ENCODE data around the gene PSEN1. TPM values are rescaled to one million over a fixed set of nuclear protein-coding genes. Genes with fewer than 3 reads are reported as not detected.

PSEN1 gene
- total RNA-seq, 1 experiment from 2014 or later = 26.9 TPM

DNA sequence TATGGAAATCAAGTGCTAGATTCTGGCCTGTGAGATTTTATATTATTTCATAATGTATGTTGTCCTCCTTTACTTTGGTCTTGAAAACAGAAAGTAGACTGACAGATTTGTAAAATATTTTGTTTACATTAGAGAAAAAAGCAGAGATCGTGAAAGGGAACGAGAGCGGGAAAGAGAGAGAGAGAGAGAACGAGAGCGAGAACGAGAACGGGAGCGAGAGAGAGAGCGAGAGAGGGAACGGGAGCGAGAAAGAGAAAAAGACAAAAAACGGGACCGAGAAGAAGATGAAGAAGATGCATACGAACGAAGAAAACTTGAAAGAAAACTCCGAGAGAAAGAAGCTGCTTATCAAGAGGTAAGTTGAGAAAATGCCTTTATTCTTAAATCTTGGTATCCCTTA, 30.6 kb upstream of the PSEN1 start:
- intact Hi-C loops (cut with micrococcal nuclease) = no loop called here
- ChIA-PET RAD21 (ENCODE audit: low non-redundant PET in 1 of 2, low total read pairs in 2 of 2, uncharacterized antibody in 2 of 2, unreplicated experiment in 2 of 2) (interaction anchor here in 1 of 2 experiments (0.6 kb wide), 1 partner anchor 38 kb away, joined by 5 read pairs; no protein-coding TSS in a partner anchor), CTCF (no interaction called here), POLR2A (no interaction called here)
- Histone ChIP-seq H3K27ac (ENCODE audit: low read depth, low read length) (no peak overlapping the region), H3K27me3 (ENCODE audit: insufficient read depth, low read length) (no peaks in the 10 kb centered on the region), H3K9me2 (ENCODE audit: insufficient read depth) (no peaks in the 10 kb centered on the region), H4K20me1 (ENCODE audit: insufficient read depth) (peaks cover 3% of the 10 kb centered on the region), H3K4me2 (ENCODE audit: low read length) (no peak overlapping the region), H3K4me3 (replicated peaks in 1 of 2; ENCODE audit: low read depth in 1 of 2, low read length in 2 of 2) (no peak overlapping the region), H3K9me3 (ENCODE audit: control insufficient read depth in 1 of 2, insufficient read depth in 1 of 2, low read depth in 1 of 2, low read length in 2 of 2) (no peaks in the 10 kb centered on the region), H3K36me3 (ENCODE audit: control insufficient read depth in 1 of 2, insufficient read depth in 2 of 2, low read length in 2 of 2) (peaks cover 72 to 84% of the 10 kb centered on the region in 2 experiments), H2AFZ (ENCODE audit: low read depth, low read length, poor library complexity, severe bottlenecking) (no peak overlapping the region), H3K79me2 (ENCODE audit: insufficient read depth, low read length) (peaks cover 73% of the 10 kb centered on the region), H3K4me1 (ENCODE audit: control insufficient read depth in 1 of 2, insufficient read depth in 2 of 2, low read length in 2 of 2) (no peaks in the 10 kb centered on the region), H3K9ac (ENCODE audit: low read length) (no peak overlapping the region)
- TF ChIP-seq SP1 (IDR thresholded peaks at IDR 0.05; ENCODE audit: low read depth) (no peak), YY1 (IDR thresholded peaks at IDR 0.05; ENCODE audit: extremely low read depth, insufficient replicate concordance, low read depth, low read length) (no peak)
- TF ChIP-seq, protein P1, sequence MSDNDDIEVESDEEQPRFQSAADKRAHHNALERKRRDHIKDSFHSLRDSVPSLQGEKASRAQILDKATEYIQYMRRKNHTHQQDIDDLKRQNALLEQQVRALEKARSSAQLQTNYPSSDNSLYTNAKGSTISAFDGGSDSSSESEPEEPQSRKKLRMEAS (IDR thresholded peaks at IDR 0.05) = no peak
- no peak for ATAC-seq
- no TSS peak for BruUV-seq (replicated peaks)
- DNase-seq (ENCODE audit: low read depth, low spot score) = no peak

- BruUV-seq (replicated peaks) = no TSS peak
These were observed 20.1 kb upstream of the PSEN1 start for GRCh38 chr14:73116079-73116665.

More at GRCh38 chr14:73116079-73116665, 20.1 kb upstream of the PSEN1 start:
- Histone ChIP-seq H3K4me3 (replicated peaks in 1 of 2; ENCODE audit: low read depth in 1 of 2, low read length in 2 of 2) (no peak overlapping the region), H4K20me1 (ENCODE audit: insufficient read depth) (peaks cover 4% of the 10 kb centered on the region; the same call in 1 of the 2 replicates), H3K27ac (ENCODE audit: low read depth, low read length) (no peak overlapping the region), H3K9me3 (ENCODE audit: control insufficient read depth in 1 of 2, insufficient read depth in 1 of 2, low read depth in 1 of 2, low read length in 2 of 2) (no peaks in the 10 kb centered on the region), H2AFZ (ENCODE audit: low read depth, low read length, poor library complexity, severe bottlenecking) (no peak overlapping the region), H3K9ac (ENCODE audit: low read length) (no peak overlapping the region), H3K4me2 (ENCODE audit: low read length) (no peak overlapping the region), H3K9me2 (ENCODE audit: insufficient read depth) (no peaks in the 10 kb centered on the region), H3K79me2 (ENCODE audit: insufficient read depth, low read length) (peaks cover 82% of the 10 kb centered on the region), H3K4me1 (ENCODE audit: control insufficient read depth in 1 of 2, insufficient read depth in 2 of 2, low read length in 2 of 2) (no peaks in the 10 kb centered on the region), H3K36me3 (ENCODE audit: control insufficient read depth in 1 of 2, insufficient read depth in 2 of 2, low read length in 2 of 2) (peaks cover 59 to 61% of the 10 kb centered on the region in 2 experiments), H3K27me3 (ENCODE audit: insufficient read depth, low read length) (no peaks in the 10 kb centered on the region)
- intact Hi-C loops (cut with micrococcal nuclease) = no loop called here
- CTCF ChIA-PET = no interaction called here
- DNase-seq (ENCODE audit: low read depth, low spot score) (no peak), ATAC-seq (no peak)
- RAD21 ChIA-PET (ENCODE audit: low non-redundant PET in 1 of 2, low total read pairs in 2 of 2, uncharacterized antibody in 2 of 2, unreplicated experiment in 2 of 2) = no interaction called here
- TF ChIP-seq SP1 (IDR thresholded peaks at IDR 0.05; ENCODE audit: low read depth) (no peak), POLR2A (IDR thresholded peaks at IDR 0.05; ENCODE audit: borderline replicate concordance, extremely low read depth, insufficient read depth, insufficient read length) (no peak), FOSL1 (IDR thresholded peaks at IDR 0.05; ENCODE audit: low read depth) (no peak), ZFX (IDR thresholded peaks at IDR 0.05) (no peak), EZH2phosphoT487 (IDR thresholded peaks at IDR 0.05; ENCODE audit: borderline replicate concordance) (no peak), YY1 (IDR thresholded peaks at IDR 0.05; ENCODE audit: extremely low read depth, insufficient replicate concordance, low read depth, low read length) (no peak), TCF7L2 (IDR thresholded peaks at IDR 0.05; ENCODE audit: borderline replicate concordance, extremely low read depth, insufficient read depth, insufficient read length) (no peak), RAD21 (IDR thresholded peaks at IDR 0.05; ENCODE audit: low read depth) (no peak), ATF3 (IDR thresholded peaks at IDR 0.05) (no peak), SIN3A (IDR thresholded peaks at IDR 0.05; ENCODE audit: low read depth) (no peak), ZNF274 (IDR thresholded peaks at IDR 0.05; ENCODE audit: low read depth, low read length) (no peak), ELF1 (IDR thresholded peaks at IDR 0.05; ENCODE audit: borderline replicate concordance, low read depth) (no peak), CBX3 (IDR thresholded peaks at IDR 0.05; ENCODE audit: low read depth) (no peak), SRF (IDR thresholded peaks at IDR 0.05; ENCODE audit: low read depth) (no peak), JUND (IDR thresholded peaks at IDR 0.05) (no peak)
- TF ChIP-seq, protein P1 (IDR thresholded peaks at IDR 0.05) = no peak
- POLR2A ChIA-PET = no interaction called here

All from HCT116 (cell line).